Retinal pigment epithelial cell (primary cell): ENCODE data around the gene HSD17B1.

Source experiments
- DNase-seq: peaks from one replicate; pipeline ENCODE4 v3.0.0-alpha.2; 2010; ENCODE audit warnings: low read depth
- H3K4me3 ChIP-seq: 2 replicates; pipeline ENCODE4 v1.5.1; 2011; ENCODE audit warnings: mild to moderate bottlenecking, low read length, control low read depth, moderate library complexity
- TF ChIP-seq, protein P1 (sequence below): conservative IDR thresholded peaks from 2 replicates; pipeline ENCODE4 v1.5.1; 2011; ENCODE audit warnings: low read depth, low read length, control low read depth, inconsistent platforms

The HSD17B1 gene

DNA sequence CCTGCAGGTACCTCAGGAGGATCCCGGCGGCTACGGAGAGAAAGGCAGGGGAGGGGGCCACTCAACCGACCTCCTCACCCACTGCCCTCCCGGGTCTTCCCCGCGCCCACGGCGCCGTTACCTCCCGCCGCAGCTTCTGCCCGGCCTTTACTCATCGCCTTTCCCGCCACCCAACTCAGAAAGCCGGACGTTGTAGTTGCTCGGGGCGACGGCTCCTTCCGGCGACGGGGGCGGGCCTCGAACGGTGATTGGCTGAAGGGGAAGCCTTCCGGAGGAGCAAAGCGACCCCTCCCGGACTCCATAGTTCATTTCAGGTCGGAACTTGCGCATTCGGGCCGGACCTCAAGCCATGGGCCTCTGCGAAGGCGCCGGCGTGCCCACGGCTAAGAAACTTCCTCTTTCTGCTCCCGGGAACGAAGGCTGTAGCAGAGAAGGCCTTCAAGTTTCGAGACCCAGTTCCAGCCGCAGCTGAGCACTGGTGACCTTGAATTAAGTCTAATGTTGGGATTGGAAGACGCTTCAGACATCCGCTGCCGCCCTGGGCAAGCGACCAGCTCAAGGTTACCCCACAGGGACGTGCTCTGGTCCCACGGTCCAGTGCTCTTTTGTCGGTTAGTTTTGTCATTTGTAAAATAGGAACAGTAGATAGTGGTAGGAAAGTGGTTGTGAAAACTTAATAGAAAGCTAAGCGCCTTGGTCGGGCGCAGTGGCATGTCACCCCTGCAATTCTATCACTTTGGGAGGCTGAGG lies 25.0 kb downstream of the HSD17B1 start, which contains the start of gene PSMC3IP:
Gene PSMC3IP, minus strand, starts transcription at position 198 of the 750 bp plus-strand sequence. Its CDS starts 43 bp downstream, at position 155.
- DNase-seq: peak; percentile 73
- TF ChIP-seq, protein P1, sequence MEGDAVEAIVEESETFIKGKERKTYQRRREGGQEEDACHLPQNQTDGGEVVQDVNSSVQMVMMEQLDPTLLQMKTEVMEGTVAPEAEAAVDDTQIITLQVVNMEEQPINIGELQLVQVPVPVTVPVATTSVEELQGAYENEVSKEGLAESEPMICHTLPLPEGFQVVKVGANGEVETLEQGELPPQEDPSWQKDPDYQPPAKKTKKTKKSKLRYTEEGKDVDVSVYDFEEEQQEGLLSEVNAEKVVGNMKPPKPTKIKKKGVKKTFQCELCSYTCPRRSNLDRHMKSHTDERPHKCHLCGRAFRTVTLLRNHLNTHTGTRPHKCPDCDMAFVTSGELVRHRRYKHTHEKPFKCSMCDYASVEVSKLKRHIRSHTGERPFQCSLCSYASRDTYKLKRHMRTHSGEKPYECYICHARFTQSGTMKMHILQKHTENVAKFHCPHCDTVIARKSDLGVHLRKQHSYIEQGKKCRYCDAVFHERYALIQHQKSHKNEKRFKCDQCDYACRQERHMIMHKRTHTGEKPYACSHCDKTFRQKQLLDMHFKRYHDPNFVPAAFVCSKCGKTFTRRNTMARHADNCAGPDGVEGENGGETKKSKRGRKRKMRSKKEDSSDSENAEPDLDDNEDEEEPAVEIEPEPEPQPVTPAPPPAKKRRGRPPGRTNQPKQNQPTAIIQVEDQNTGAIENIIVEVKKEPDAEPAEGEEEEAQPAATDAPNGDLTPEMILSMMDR: peak; percentile 41
- H3K4me3 ChIP-seq: peak within 1 kb of the TSS; percentile 66

- peak overlapping the region; percentile 66 for H3K4me3 ChIP-seq
- TF ChIP-seq, protein P1: peak; percentile 83
- DNase-seq: no peak
Measured at GRCh38 chr17:42578282-42578869, 25.7 kb downstream of the HSD17B1 start.

- TF ChIP-seq, protein P1: no peak
- no peak for DNase-seq
- no peak overlapping the region for H3K4me3 ChIP-seq
Measured at GRCh38 chr17:42579794-42580551, 27.2 kb downstream of the HSD17B1 start.

DNA sequence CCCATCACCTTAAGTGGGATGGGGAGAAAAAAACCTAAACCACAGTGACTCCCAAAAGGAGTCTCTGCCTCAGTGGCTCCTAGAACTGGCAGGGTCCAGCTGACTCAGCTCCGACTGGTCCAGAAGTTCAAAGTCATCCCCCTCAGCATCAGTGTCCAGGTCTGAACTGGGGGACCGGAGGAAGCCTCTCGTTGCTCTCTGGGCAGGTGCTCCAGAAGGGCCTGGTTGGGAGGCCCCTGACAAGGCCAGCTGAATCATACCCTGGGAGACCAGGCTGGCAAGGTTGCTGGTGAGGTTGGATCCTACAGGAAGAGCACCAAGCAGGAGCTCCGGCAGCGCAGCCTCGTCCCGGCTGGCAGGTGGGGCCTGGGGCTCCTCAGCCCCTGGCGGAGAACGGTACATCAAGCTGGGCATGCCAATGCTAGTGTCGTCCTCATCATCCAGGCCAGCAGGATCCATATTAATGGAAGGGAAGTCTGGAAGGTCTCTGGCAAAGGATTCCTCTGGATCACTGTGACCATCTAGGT lies 29.1 kb downstream of the HSD17B1 start:
- no peak overlapping the region for H3K4me3 ChIP-seq
- TF ChIP-seq, protein P1: no peak
- no peak for DNase-seq

DNA sequence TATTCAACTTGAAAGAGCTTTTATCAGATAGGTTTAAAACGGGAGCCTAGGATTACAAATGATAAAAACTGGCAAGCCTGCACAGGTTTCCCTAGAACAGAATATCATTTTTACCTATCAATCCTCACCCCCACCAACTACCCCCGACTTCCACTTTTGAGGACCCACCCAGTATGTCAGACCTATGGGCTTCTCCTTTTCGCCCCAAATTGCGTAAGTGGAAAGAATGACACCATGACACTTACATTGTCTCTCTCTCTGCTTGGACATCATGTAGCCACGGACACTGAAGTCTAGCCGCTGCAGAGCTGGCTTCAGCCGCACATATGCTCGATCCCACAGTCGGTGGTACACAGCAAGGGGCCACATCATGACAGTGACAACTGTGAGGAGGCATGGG lies 32.2 kb downstream of the HSD17B1 start:
- no peak overlapping the region for H3K4me3 ChIP-seq
- no peak for DNase-seq
- TF ChIP-seq, protein P1: no peak

GRCh38 chr17:42585353-42585752 lies 32.6 kb downstream of the HSD17B1 start:
- H3K4me3 ChIP-seq: no peak overlapping the region
- TF ChIP-seq, protein P1: no peak
- no peak for DNase-seq
